ENCODE data around the gene ZBTB7C.

DNA sequence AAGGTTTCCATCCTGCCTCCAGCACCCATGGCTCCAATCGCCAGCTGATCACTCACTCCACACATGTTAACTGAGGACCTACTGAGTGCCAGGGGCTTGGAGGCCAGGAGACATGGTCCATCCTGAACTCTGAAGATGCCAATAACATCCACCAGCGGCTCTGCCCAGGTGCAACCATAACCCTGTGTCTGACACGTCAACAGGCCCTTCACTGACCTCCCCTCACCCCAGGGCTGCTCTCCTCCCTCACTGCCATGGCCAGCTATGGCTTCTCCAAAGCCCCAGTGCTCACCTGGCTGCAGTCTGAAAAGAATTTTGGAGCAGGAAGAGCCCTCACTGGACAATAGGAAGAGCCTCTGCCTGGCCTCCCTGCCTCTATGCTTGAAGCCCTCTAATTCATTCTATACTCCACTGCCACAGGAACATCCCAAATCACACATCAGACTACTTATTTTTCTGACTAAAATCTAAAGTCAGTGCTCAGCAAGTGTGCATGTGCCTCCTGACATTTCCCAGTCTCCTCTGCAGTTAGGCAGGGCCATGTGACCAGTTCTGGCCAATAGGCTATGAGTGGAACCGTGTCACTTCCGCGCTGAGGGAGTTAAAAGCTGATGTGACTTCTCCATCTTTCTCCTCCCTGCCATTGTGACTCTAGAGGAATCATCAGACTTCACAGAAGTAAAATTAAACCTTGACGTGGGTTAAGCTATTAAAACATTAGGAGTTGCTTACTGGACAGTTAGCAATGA lies 37.2 kb downstream of the ZBTB7C start:
- TF ChIP-seq, protein P1, sequence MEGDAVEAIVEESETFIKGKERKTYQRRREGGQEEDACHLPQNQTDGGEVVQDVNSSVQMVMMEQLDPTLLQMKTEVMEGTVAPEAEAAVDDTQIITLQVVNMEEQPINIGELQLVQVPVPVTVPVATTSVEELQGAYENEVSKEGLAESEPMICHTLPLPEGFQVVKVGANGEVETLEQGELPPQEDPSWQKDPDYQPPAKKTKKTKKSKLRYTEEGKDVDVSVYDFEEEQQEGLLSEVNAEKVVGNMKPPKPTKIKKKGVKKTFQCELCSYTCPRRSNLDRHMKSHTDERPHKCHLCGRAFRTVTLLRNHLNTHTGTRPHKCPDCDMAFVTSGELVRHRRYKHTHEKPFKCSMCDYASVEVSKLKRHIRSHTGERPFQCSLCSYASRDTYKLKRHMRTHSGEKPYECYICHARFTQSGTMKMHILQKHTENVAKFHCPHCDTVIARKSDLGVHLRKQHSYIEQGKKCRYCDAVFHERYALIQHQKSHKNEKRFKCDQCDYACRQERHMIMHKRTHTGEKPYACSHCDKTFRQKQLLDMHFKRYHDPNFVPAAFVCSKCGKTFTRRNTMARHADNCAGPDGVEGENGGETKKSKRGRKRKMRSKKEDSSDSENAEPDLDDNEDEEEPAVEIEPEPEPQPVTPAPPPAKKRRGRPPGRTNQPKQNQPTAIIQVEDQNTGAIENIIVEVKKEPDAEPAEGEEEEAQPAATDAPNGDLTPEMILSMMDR (IDR thresholded peaks at IDR 0.05; ENCODE audit: borderline replicate concordance, extremely low read depth, low read length, poor library complexity, severe bottlenecking), result no peak
- TF ChIP-seq EZH2 (IDR thresholded peaks at IDR 0.05; ENCODE audit: borderline replicate concordance, low read depth, low read length, severe bottlenecking), result no peak
